GM18951 (cell line): Measurements from ENCODE around the gene HENMT1.

Experiments used
- POLR2A ChIP-seq: IDR thresholded peaks from 4 replicates; pipeline ENCODE4 v1.6.1; 2011; ENCODE audit warnings: mild to moderate bottlenecking; ENCODE audit not compliant: insufficient read length, insufficient read depth; ENCODE audit errors: extremely low read depth
- in situ Hi-C: fragments of 300-500 bp; cut with MboI; formaldehyde crosslinking; loops from one replicate; pipeline ENCODE4 v1.12.0; 2022; ENCODE audit warnings: low sequenced_read_pairs, mixed read lengths, inconsistent platforms; ENCODE audit not compliant: unreplicated experiment

Gene HENMT1

GRCh38 chr1:108664481-108664880 is 3.6 kb upstream of the HENMT1 start:
- in situ Hi-C loops, result no loop called here
- no peak for TF ChIP-seq POLR2A

- in situ Hi-C loops, result no loop called here
- no peak for TF ChIP-seq POLR2A
Observed at GRCh38 chr1:108663074-108663473, 2.2 kb upstream of the HENMT1 start.

GRCh38 chr1:108657356-108658080 is 3.4 kb downstream of the HENMT1 start:
- in situ Hi-C loops, result no loop called here
- TF ChIP-seq POLR2A, result no peak

- TF ChIP-seq POLR2A, result no peak
- in situ Hi-C loops, result no loop called here
Observed at GRCh38 chr1:108653431-108654105, 7.3 kb downstream of the HENMT1 start.

- no peak for TF ChIP-seq POLR2A
- in situ Hi-C loops, result loop anchor here (25.0 kb wide), 1 partner anchor 134 kb away; no protein-coding TSS in a partner anchor
Observed at GRCh38 chr1:108646648-108647269, 14.1 kb downstream of the HENMT1 start.

GRCh38 chr1:108646265-108646647 is 14.6 kb downstream of the HENMT1 start:
- no peak for TF ChIP-seq POLR2A
- in situ Hi-C loops, result loop anchor here (25.0 kb wide), 1 partner anchor 134 kb away; no protein-coding TSS in a partner anchor

- TF ChIP-seq POLR2A, result no peak
- in situ Hi-C loops, result loop anchor here (25.0 kb wide), 1 partner anchor 133 kb away; no protein-coding TSS in a partner anchor
Observed at GRCh38 chr1:108645564-108646184, 15.2 kb downstream of the HENMT1 start.

- TF ChIP-seq POLR2A, result no peak
- in situ Hi-C loops, result loop anchor here (25.0 kb wide), 1 partner anchor 133 kb away; no protein-coding TSS in a partner anchor
Observed at GRCh38 chr1:108644984-108645383, 15.9 kb downstream of the HENMT1 start.

- in situ Hi-C loops, result loop anchor here (25.0 kb wide), 1 partner anchor 131 kb away; no protein-coding TSS in a partner anchor
- no peak for TF ChIP-seq POLR2A
Observed at GRCh38 chr1:108643492-108644335, 17.2 kb downstream of the HENMT1 start.

GRCh38 chr1:108640863-108641262 is 20.0 kb downstream of the HENMT1 start:
- in situ Hi-C loops, result loop anchor here (25.0 kb wide), 1 partner anchor 129 kb away; no protein-coding TSS in a partner anchor

GRCh38 chr1:108639899-108640560 is 20.9 kb downstream of the HENMT1 start:
- no peak for TF ChIP-seq POLR2A
- in situ Hi-C loops, result loop anchor here (25.0 kb wide), 1 partner anchor 128 kb away; no protein-coding TSS in a partner anchor

- no peak for TF ChIP-seq POLR2A
- in situ Hi-C loops, result loop anchor here (25.0 kb wide), 1 partner anchor 125 kb away; no protein-coding TSS in a partner anchor
Observed at GRCh38 chr1:108636876-108637275, 24.0 kb downstream of the HENMT1 start.
